CD4-positive, alpha-beta T cell treated with Interferon gamma for 1 hour (primary cell): ENCODE results near the gene FOXN1.
A peak's percentile ranks its signal among the peaks of the same experiment; 100 is the strongest.
"Not testable (repeated sequence)": the region's sequence is repeated elsewhere in the genome, so short reads cannot be mapped to it uniquely, and the experiment has no call there.

ENCODE experiments used
- DNase-seq: peaks from one replicate; pipeline ENCODE4 v3.0.0-alpha.2; 2020

The FOXN1 gene

GRCh38 chr17:28549236-28550132 is 43.3 kb downstream of the FOXN1 start:
- DNase-seq: peak; percentile 81

GRCh38 chr17:28550858-28551257 is 44.7 kb downstream of the FOXN1 start:
- DNase-seq: no peak

GRCh38 chr17:28551421-28552175 is 45.5 kb downstream of the FOXN1 start:
- no peak for DNase-seq

- DNase-seq: peak; percentile 72
Observed at GRCh38 chr17:28552176-28552999, 46.2 kb downstream of the FOXN1 start, which contains the start of gene UNC119. Gene UNC119 (minus strand): TSS chr17:28552624. CDS start chr17:28552557, 67 bp downstream.

GRCh38 chr17:28553000-28553505 is 46.9 kb downstream of the FOXN1 start:
- no peak for DNase-seq

GRCh38 chr17:28554565-28554964 is 48.4 kb downstream of the FOXN1 start:
- DNase-seq: no peak

GRCh38 chr17:28555022-28555421 is 48.9 kb downstream of the FOXN1 start:
- DNase-seq: no peak

GRCh38 chr17:28563475-28563874 is 57.3 kb downstream of the FOXN1 start:
- DNase-seq: no peak

- no peak for DNase-seq
Observed at GRCh38 chr17:28567604-28568003, 61.5 kb downstream of the FOXN1 start.

- no peak for DNase-seq
Observed at GRCh38 chr17:28569446-28569845, 63.3 kb downstream of the FOXN1 start.

- peak; percentile 43 for DNase-seq
Observed at GRCh38 chr17:28570716-28571360, 64.7 kb downstream of the FOXN1 start.

- peak; percentile 87 for DNase-seq
Observed at GRCh38 chr17:28571361-28572122, 65.4 kb downstream of the FOXN1 start, which contains the start of gene PIGS. Gene PIGS (minus strand): TSS chr17:28571524. CDS start chr17:28571496, 28 bp downstream.

- no peak for DNase-seq
Observed at GRCh38 chr17:28572259-28573039, 66.3 kb downstream of the FOXN1 start.

GRCh38 chr17:28573040-28573380 is 66.9 kb downstream of the FOXN1 start:
- DNase-seq: no peak

- DNase-seq: no peak
Observed at GRCh38 chr17:28573521-28573920, 67.4 kb downstream of the FOXN1 start.

- no peak for DNase-seq
Observed at GRCh38 chr17:28573966-28574480, 67.9 kb downstream of the FOXN1 start.

GRCh38 chr17:28574526-28574925 is 68.4 kb downstream of the FOXN1 start:
- no peak for DNase-seq

- DNase-seq: no peak
Observed at GRCh38 chr17:28575126-28575795, 69.1 kb downstream of the FOXN1 start.

- DNase-seq: not testable (repeated sequence)
Observed at GRCh38 chr17:28576016-28576415, 69.9 kb downstream of the FOXN1 start.
